Mononuclear cell (primary cell): ENCODE data around the gene CCNK. TPM values are rescaled to one million over a fixed set of nuclear protein-coding genes. Genes with fewer than 3 reads are reported as not detected.

Source experiments
- H3K27me3 ChIP-seq: 2 replicates; pipeline ENCODE4 v1.6.0; 2011; ENCODE audit warnings: low read length, control low read depth; ENCODE audit not compliant: insufficient read depth
- H3K4me1 ChIP-seq: 2 replicates; pipeline ENCODE4 v1.5.1; 2011; ENCODE audit warnings: mild to moderate bottlenecking, low read length, control low read depth; ENCODE audit not compliant: insufficient read depth
- H3K4me3 ChIP-seq: 2 replicates; pipeline ENCODE4 v1.5.1; 2011; ENCODE audit warnings: mild to moderate bottlenecking, low read length, moderate library complexity
- H3K9me3 ChIP-seq: 2 replicates; pipeline ENCODE4 v1.5.1; 2011; ENCODE audit warnings: low read depth, mild to moderate bottlenecking, control low read depth, low read length
- total RNA-seq: library from RNA; depleted of rRNA; stranded (reverse); fragments of >200 nt; gene quantifications from one replicate; pipeline ENCODE4 v1.2.3, GENCODE V29; 2012

Gene CCNK
- total RNA-seq, 1 donor: 131 TPM

DNA sequence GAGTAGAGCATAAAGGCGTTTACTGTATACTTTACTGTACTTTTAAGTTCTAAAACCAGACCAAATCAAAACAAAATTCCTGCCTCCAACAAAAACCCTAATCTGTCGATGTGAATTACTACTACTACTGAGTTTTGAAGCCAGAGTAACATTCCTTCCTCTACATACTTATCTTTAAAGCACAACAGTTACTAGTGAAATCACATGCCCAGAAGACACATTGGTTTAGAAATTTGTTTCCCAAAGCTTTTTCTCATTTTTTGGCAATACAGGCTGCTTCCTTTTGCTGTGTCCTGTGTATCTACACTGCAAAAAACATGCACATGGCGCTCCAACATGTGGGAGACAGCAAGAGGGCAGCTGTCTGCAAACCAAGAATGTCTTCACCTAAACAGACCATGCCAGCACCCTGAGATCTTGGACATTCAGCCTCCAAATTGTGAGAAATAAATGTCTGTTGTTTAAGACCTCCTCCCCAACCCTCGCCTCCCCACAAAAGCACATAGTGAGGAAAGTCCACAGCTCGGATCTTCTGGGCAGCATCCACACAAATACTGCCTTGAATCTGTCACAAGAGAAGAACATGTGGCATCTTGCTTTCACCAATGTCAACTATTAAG lies 21.6 kb upstream of the CCNK start:
- H3K9me3 ChIP-seq: no peaks in the 10 kb centered on the region
- peaks cover 4% of the 10 kb centered on the region for H3K4me1 ChIP-seq
- H3K27me3 ChIP-seq: no peaks in the 10 kb centered on the region
- no peak overlapping the region for H3K4me3 ChIP-seq

DNA sequence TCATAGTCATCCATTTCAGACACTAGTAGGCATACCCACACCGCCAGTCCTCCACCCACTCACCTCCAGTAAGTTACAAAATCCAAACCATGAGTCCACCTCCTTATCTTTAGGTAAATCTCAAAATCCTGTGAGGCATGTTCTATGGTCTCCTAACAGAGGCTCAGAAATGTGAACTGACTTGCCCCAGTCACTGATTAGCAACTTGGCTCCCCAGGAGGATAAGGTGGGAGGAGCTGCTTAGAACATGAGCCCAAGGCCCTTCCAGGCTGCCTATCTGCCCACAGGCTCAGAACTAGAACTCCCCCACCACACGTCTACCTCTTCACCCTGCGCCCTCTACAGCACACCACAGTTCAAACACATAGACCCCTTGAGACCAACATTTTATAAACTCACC lies 20.4 kb upstream of the CCNK start:
- peaks cover 4% of the 10 kb centered on the region for H3K4me1 ChIP-seq
- H3K9me3 ChIP-seq: no peaks in the 10 kb centered on the region
- H3K27me3 ChIP-seq: no peaks in the 10 kb centered on the region
- H3K4me3 ChIP-seq: no peak overlapping the region

DNA sequence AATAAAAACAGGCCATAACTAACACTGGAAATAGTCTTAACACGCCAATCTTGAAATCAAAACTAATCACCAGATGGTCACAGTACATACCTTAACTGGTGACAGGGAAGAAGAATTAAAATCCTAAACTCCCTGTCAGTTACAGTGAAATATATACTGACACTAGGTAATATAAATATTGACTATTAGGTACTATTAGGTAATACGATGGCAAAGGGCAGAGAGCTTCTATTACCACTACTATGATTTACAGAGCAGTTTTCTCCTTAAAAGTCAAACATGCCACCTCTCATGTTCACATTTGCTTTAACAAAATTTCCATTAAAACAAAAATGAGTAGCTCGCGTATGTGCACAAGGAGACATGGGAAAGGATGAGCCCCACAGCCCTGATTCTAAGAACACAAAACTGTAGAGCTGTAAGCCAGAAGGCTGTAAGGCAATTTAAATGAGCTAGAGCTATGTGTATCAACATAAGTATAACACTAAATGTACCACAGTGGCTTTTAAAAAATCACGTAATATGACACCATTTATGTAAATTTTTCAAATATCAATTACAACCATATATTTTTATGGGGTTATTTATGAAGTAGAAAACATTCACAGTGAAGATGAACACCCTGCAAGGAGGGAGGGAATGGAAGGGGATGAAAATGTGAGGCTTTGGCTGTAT lies 19.7 kb upstream of the CCNK start:
- Histone ChIP-seq H3K4me1 (peaks cover 4% of the 10 kb centered on the region), H3K9me3 (no peaks in the 10 kb centered on the region), H3K4me3 (no peak overlapping the region), H3K27me3 (no peaks in the 10 kb centered on the region)

DNA sequence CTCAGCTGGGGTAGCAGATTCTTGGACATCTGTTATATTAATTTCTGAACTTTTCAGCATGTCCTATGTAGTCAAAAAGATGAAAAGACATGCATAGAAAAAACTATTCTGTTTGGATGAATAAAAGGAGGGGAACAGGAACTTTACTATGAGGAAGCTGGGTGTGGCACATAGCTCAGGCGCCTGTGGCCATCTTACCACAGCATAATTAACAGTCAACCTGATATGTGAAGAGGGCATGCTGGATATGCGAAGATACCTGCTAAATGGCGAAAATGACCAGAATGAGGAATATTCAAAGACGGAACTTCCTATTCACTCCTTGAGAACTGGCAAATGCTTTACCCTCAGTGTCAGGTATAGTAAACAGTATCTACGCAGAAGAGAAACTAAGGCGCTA lies 19.0 kb upstream of the CCNK start:
- Histone ChIP-seq H3K4me1 (peaks cover 5% of the 10 kb centered on the region), H3K4me3 (no peak overlapping the region), H3K27me3 (no peaks in the 10 kb centered on the region), H3K9me3 (no peaks in the 10 kb centered on the region)

DNA sequence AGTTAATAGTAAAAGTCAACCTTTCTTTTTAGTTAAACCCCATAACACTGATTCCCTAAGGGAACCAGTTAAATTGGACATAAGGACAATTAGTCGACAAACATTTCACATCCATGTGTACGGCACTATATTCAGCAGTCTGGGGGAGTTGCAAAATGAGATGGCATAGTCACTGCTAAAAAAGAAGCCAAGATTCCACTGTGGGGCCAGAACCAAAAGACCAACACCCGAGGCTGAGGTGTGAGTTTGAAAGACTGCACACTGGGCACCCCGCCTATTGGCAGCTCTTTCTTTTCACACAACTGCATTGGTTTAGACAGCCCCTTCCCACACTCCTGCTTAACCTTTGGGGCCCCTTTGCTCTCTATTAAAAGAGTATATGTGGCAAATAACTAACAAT lies 17.2 kb upstream of the CCNK start:
- Histone ChIP-seq H3K9me3 (no peaks in the 10 kb centered on the region), H3K4me1 (peaks cover 19% of the 10 kb centered on the region), H3K27me3 (no peaks in the 10 kb centered on the region), H3K4me3 (no peak overlapping the region)

DNA sequence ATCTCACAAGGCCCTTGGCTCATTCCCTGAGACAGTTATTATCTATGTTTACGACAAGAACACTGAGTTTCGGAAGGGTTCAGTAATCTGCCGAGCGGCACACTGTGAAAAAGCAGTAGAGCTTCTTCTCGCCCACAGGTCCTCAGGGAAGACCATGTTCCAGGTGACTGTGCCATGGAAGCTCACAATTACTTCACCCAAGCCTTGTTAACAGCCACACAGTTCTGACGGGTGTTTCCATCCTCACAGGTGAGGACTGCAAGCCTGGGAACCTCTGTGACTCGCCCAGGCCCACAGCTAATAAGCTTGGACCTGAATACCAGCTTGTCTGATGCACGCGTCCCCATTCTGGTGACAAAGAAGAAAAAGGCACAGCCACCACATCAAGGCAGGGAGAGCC lies 15.9 kb upstream of the CCNK start:
- Histone ChIP-seq H3K4me1 (peaks cover 19% of the 10 kb centered on the region), H3K4me3 (no peak overlapping the region), H3K9me3 (no peaks in the 10 kb centered on the region), H3K27me3 (no peaks in the 10 kb centered on the region)

DNA sequence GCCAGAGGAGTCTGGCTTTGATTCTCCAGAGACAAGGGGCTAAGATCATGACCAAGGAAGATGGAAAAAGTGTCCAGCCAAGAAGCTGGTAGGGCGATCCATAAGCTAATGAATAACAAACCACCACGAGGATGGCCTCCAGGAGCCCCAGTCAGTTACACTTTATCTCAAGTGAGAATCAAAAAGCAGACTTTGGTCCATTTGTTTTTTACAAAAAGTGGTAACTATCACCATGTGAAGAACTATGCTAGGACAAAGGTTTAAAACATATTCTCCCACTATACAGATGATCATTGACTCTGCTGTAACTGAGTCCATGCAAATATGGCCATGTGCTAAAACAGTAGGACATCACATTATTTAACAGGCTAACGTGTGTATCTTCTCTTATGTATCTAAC lies 14.5 kb upstream of the CCNK start:
- Histone ChIP-seq H3K4me1 (peaks cover 19% of the 10 kb centered on the region), H3K9me3 (no peaks in the 10 kb centered on the region), H3K27me3 (no peaks in the 10 kb centered on the region), H3K4me3 (no peak overlapping the region)

DNA sequence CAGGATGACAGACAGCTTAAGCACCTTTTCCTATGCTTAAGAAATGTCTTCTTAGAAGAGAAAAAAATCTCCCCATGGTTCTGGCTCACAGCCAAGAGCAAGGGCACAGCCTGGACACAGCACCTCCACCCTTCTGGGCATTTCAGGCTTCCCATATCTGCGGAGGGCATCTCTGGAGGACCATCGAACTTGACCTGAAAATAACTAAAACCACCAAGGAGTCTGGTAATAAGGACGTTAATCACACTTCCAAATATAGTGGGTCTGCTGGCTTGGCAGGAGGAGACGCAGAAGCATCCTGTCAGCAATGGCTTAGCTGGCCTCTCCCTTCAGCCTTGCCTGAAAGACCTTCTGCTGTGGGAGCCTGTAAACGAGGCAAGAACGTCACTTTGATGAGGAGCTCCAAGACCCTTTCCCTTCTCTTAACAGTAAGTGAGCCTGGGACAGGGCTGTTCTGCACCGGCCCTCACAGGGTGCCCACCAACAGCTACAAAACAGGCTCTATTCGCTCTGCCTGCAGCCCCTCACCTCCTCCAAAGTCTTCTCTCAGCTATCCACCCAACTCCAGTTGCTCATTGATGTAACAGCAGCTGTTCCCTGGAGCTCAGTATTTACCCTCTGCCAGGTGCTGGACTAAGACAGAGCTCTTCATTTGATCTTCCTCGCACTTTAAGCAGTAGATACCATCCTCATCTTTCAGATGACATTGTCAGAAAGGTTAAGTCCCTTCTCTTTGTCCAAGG lies 13.7 kb upstream of the CCNK start:
- no peak overlapping the region for H3K4me3 ChIP-seq
- H3K27me3 ChIP-seq: no peaks in the 10 kb centered on the region
- H3K4me1 ChIP-seq: peaks cover 16% of the 10 kb centered on the region
- H3K9me3 ChIP-seq: no peaks in the 10 kb centered on the region

DNA sequence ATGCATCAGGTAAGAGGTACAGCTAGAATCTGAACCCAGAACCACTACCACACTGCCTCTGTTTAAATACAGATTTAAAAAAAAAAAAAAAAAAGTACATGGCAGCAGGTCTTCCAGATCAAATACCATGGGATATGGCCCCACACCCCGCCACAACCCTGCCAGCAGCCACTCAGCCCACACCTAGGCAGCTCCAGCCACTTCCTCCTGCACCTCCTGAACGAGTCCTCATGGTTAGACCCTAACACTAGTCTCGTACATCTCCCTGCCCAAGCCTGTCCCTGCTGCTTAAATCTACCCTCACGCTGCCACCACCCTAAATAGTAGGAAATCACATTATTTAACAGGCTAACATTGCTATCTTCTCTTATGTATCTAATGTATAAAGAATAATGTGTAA lies 13.1 kb upstream of the CCNK start:
- no peak overlapping the region for H3K4me3 ChIP-seq
- no peaks in the 10 kb centered on the region for H3K27me3 ChIP-seq
- H3K9me3 ChIP-seq: no peaks in the 10 kb centered on the region
- peaks cover 15% of the 10 kb centered on the region for H3K4me1 ChIP-seq

DNA sequence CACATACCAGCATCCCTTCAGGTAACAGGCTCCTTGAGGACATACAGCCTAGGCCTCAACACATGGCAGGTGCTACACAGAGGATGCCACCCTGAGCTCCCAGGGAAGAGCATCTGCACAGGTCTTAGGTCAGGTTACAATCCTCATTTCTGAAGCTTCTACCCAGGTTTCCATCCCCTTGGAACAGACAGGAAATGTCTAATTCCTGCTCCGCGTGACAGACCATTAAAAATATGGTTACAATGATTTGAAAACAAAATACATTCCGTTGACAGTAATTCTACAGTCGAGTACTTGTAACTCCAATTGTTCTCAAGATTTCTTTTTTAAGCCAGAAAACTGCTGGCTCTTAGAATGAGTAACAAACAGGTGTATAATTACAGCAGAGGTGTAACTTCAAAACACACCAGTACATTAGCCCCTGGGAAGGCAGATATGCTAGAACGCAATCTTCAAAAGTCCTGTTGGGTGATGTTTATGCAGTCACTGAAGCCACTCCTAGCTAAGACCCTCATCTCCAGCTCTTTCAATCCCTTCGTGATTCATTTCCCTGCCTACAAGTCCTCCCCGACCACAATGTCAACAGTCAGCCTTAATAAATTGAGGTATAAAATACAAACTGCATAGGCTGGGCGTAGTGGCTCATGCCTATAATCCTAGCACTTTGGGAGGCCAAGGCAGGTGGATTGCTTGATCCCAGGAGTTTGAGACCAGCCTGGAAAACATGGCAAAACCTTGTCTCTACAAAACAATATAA lies 12.2 kb upstream of the CCNK start:
- no peaks in the 10 kb centered on the region for H3K9me3 ChIP-seq
- H3K4me3 ChIP-seq: no peak overlapping the region
- peaks cover 15% of the 10 kb centered on the region for H3K4me1 ChIP-seq
- H3K27me3 ChIP-seq: no peaks in the 10 kb centered on the region

DNA sequence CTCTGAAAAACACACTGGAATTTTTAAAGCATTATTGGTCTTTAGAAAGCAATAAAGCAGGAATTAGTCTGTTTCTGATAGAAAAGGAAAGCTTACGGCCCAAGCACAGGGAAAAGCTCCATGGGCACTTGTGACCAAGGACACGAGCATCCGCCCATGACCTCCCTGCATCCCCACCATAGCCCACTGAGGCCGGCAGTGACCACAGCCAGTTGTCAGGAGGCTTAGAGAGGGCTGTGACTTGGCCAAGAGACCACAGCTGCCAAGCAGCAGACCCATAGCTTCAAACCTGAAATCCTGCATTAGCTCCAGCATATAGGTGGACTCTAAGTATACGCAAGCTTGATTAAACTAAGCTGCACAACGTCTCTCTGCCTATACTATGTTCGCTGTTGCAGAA lies 9.5 kb upstream of the CCNK start:
- H3K4me1 ChIP-seq: peaks cover 20% of the 10 kb centered on the region
- H3K27me3 ChIP-seq: no peaks in the 10 kb centered on the region
- no peaks in the 10 kb centered on the region for H3K9me3 ChIP-seq
- H3K4me3 ChIP-seq: no peak overlapping the region

DNA sequence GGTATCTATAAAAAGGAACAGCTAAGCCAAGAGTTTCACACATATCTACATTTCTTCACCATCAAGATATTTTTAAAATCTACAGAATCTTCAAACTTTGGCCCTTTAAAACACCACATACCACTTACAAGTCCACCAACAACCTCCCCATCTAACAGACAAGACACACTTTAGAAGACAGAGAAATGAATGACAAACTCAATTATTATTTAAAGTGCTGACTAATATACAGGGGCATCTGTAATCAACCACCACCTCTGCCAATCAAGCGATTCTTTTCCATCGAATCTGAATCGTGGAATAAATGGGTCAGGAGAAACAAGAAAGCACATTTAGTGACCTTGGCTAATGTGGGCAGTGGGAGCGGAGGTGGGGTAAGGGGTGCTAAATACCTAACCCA lies 8.3 kb upstream of the CCNK start:
- Histone ChIP-seq H3K4me3 (no peak overlapping the region), H3K27me3 (no peaks in the 10 kb centered on the region), H3K9me3 (no peaks in the 10 kb centered on the region), H3K4me1 (peaks cover 19% of the 10 kb centered on the region)

DNA sequence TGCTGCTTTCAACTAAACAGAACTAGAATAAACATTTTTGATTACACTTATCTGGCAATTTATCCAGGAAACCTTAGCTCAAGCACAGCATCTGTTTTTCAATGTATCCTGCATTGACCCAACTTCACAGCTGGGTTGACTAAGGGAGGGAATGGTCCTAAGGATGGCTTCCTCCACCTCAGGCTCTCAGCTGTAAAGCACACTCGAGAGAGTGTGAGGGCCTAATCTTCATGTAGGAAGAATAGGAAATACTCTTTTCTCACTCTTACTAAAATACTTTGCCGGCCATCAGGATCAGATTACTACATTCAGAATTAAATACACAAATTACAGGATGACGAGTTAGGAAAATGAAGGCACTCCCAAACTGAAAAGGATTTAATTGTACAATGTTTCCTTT lies 7.8 kb upstream of the CCNK start:
- no peaks in the 10 kb centered on the region for H3K9me3 ChIP-seq

DNA sequence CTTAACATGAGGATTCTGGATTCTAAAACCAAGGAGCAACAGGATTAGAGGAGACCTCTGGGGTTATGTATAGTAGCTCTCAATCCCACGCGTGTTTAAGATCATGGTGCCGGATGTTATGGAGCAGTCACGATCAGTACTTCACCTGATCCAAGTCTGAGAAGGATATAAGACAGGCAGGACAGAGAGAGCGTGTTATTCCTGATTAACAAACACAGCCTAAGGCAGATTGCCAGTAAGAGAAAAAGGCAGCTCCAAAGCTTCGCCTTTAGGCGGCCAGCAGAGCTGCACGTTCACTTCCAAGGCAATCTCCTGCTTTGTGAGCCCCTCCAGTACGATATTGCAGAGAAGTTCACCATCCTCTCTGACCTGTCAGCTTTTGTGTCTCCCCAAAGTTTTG lies 6.0 kb upstream of the CCNK start:
- Histone ChIP-seq H3K4me3 (no peak overlapping the region), H3K27me3 (no peaks in the 10 kb centered on the region), H3K4me1 (peaks cover 32% of the 10 kb centered on the region), H3K9me3 (no peaks in the 10 kb centered on the region)

More for the DNA sequence above, 7.8 kb upstream of the CCNK start:
- Histone ChIP-seq H3K4me1 (peaks cover 21% of the 10 kb centered on the region), H3K27me3 (no peaks in the 10 kb centered on the region), H3K4me3 (no peak overlapping the region)

DNA sequence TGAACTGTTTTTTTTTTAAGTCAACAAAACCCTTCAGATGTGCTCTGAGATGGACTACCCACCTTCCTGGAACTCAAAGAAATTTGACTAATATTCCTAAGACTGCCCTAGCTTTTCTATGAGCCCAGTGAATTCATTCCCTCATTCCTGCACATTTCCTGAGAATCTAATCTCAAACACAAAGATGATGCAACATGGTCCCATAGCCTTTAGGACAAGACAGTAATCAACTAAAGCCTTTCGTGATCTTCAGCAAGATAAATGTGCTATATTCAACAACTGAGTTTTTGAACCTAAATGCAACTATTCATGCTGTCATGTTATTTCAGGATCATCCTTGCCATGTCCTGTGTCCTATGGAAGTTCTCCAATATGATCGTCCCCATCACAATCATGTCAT lies 5.5 kb upstream of the CCNK start:
- Histone ChIP-seq H3K4me1 (peaks cover 32% of the 10 kb centered on the region), H3K9me3 (no peaks in the 10 kb centered on the region), H3K4me3 (no peak overlapping the region), H3K27me3 (no peaks in the 10 kb centered on the region)
